IMR-90 (cell line): ENCODE measurements around the gene TUBGCP3. TPM values are rescaled to one million over a fixed set of nuclear protein-coding genes. Genes with fewer than 3 reads are reported as not detected.

ENCODE experiments used
- ATAC-seq: fragments of 200-7000 bp; cut with Tn5 transposase; 2 replicates; pipeline ENCODE4 v1.9.1; 2020; ENCODE audit warnings: low read depth, mild to moderate bottlenecking, moderate library complexity
- BruUV-seq: library from RNA; stranded (reverse); fragments of 400-500 nt; replicated peaks from 2 replicates; lab custom pipeline; 2021; lab: Mats Ljungman, UMichigan
- CTCF ChIA-PET: fragments of 300-600 bp; formaldehyde crosslinking; extraction: SDS; loops from one replicate; lab custom pipeline; 2021; ENCODE audit warnings: antibody characterized with exemption; lab: Yijun Ruan, JAX
- POLR2A ChIA-PET: fragments of 300-600 bp; sonication (Branson Sonifier 250); formaldehyde crosslinking; loops from one replicate; lab custom pipeline; 2022; ENCODE audit warnings: antibody characterized with exemption; ENCODE audit not compliant: unreplicated experiment; lab: Charles Lee
- DNase-seq: peaks from one replicate; pipeline ENCODE4 v3.0.0; 2013
- H2AFZ ChIP-seq: replicated peaks from 2 replicates; pipeline ENCODE3; 2013; ENCODE audit warnings: low read length, mild to moderate bottlenecking; ENCODE audit not compliant: poor library complexity
- H2AK5ac ChIP-seq: 2 replicates; pipeline ENCODE4 v1.6.1; 2013; ENCODE audit warnings: low read depth, low read length, inconsistent platforms
- H2AK9ac ChIP-seq: replicated peaks from 2 replicates; pipeline ENCODE3; 2013; ENCODE audit warnings: mild to moderate bottlenecking, low read depth, low read length, moderate library complexity; ENCODE audit not compliant: poor library complexity
- H2BK120ac ChIP-seq: 2 replicates; pipeline ENCODE4 v1.6.1; 2013; ENCODE audit warnings: low read depth, low read length, inconsistent platforms
- H2BK15ac ChIP-seq: 3 replicates; pipeline ENCODE4 v1.6.1; 2013; ENCODE audit warnings: low read depth, low read length, inconsistent platforms
- H2BK20ac ChIP-seq: 2 replicates; pipeline ENCODE4 v1.6.1; 2013; ENCODE audit warnings: low read depth, mild to moderate bottlenecking, inconsistent platforms, low read length, moderate library complexity
- H2BK5ac ChIP-seq: 2 replicates; pipeline ENCODE4 v1.6.1; 2013; ENCODE audit warnings: mild to moderate bottlenecking, low read depth, low read length, inconsistent platforms; ENCODE audit not compliant: poor library complexity, severe bottlenecking
- H3K14ac ChIP-seq: replicated peaks from 2 replicates; pipeline ENCODE4 v1.6.1; 2013; ENCODE audit warnings: low read depth, low read length, inconsistent platforms
- H3K18ac ChIP-seq: 2 replicates; pipeline ENCODE4 v1.6.1; 2013; ENCODE audit warnings: low read depth, low read length, control low read depth
- H3K23ac ChIP-seq: 2 replicates; pipeline ENCODE4 v1.6.1; 2013; ENCODE audit warnings: low read depth, low read length, inconsistent platforms
- H3K27ac ChIP-seq: 2 replicates; pipeline ENCODE4 v1.5.1; 2013; ENCODE audit warnings: mild to moderate bottlenecking, control low read depth, low read length; ENCODE audit not compliant: insufficient read depth
- H3K27me3 ChIP-seq: 2 replicates; pipeline ENCODE4 v1.6.1; 2013; ENCODE audit warnings: low read length; ENCODE audit not compliant: control insufficient read depth, insufficient read depth
- H3K36me3 ChIP-seq: 2 replicates; pipeline ENCODE4 v1.6.1; 2013; ENCODE audit warnings: low read length, mixed read lengths; ENCODE audit not compliant: control insufficient read depth, insufficient read depth
- H3K4ac ChIP-seq: 2 replicates; pipeline ENCODE4 v1.6.1; 2013; ENCODE audit warnings: low read depth, low read length, inconsistent platforms
- H3K4me1 ChIP-seq: 2 replicates; pipeline ENCODE4 v1.6.1; 2013; ENCODE audit warnings: low read length, mixed read lengths; ENCODE audit not compliant: control insufficient read depth, insufficient read depth
- H3K4me2 ChIP-seq: 2 replicates; pipeline ENCODE4 v1.6.1; 2013; ENCODE audit warnings: low read depth, mild to moderate bottlenecking, control low read depth, low read length, moderate library complexity
- H3K4me3 ChIP-seq: 2 replicates; pipeline ENCODE4 v1.5.1; 2013; ENCODE audit warnings: low read depth, mild to moderate bottlenecking, control low read depth, low read length, moderate library complexity; ENCODE audit not compliant: insufficient read depth
- H3K56ac ChIP-seq: 2 replicates; pipeline ENCODE4 v1.6.1; 2013; ENCODE audit warnings: low read length, inconsistent platforms; ENCODE audit not compliant: insufficient read depth; ENCODE audit errors: extremely low read depth
- H3K79me1 ChIP-seq, 2 experiments: 2 replicates each; pipeline ENCODE4 v1.6.1; 2013; ENCODE audit warnings: low read length in 2 of 2, inconsistent platforms in 1 of 2, low read depth in 1 of 2
- H3K9ac ChIP-seq: 2 replicates; pipeline ENCODE4 v1.6.1; 2013; ENCODE audit warnings: low read depth, low read length, control low read depth
- H3K9me1 ChIP-seq: 2 replicates; pipeline ENCODE4 v1.6.1; 2013; ENCODE audit warnings: low read length, inconsistent platforms; ENCODE audit not compliant: insufficient read depth
- H3K9me3 ChIP-seq: 2 replicates; pipeline ENCODE4 v1.6.1; 2013; ENCODE audit warnings: low read length; ENCODE audit not compliant: control insufficient read depth, insufficient read depth
- H4K20me1 ChIP-seq: 2 replicates; pipeline ENCODE4 v1.6.1; 2013; ENCODE audit warnings: low read length, inconsistent platforms; ENCODE audit not compliant: insufficient read depth
- H4K5ac ChIP-seq: 2 replicates; pipeline ENCODE4 v1.6.1; 2013; ENCODE audit warnings: mild to moderate bottlenecking, low read depth, low read length, control low read depth
- H4K8ac ChIP-seq, 2 experiments: 2 replicates each; pipeline ENCODE4 v1.6.1; 2013; ENCODE audit warnings: low read depth in 2 of 2, low read length in 2 of 2, control low read depth in 1 of 2, inconsistent platforms in 1 of 2
- H4K91ac ChIP-seq: 2 replicates; pipeline ENCODE4 v1.6.1; 2013; ENCODE audit warnings: low read depth, low read length, inconsistent platforms; ENCODE audit not compliant: insufficient read depth
- BHLHE40 ChIP-seq: fragments of 150-350 bp; IDR thresholded peaks from 2 replicates; pipeline ENCODE4 v1.6.1; 2016; ENCODE audit warnings: mild to moderate bottlenecking, low read depth, low read length
- CEBPB ChIP-seq: IDR thresholded peaks from 2 replicates; pipeline ENCODE4 v1.6.1; 2012; ENCODE audit warnings: low read depth, low read length, improper control_type of control experiment
- CHD1 ChIP-seq: IDR thresholded peaks from 2 replicates; pipeline ENCODE4 v1.6.1; 2012; ENCODE audit warnings: low read depth, low read length, improper control_type of control experiment
- FOS ChIP-seq: fragments of 150-350 bp; IDR thresholded peaks from 2 replicates; pipeline ENCODE4 v1.6.1; 2016; ENCODE audit warnings: low read depth, low read length
- MAFK ChIP-seq: IDR thresholded peaks from 2 replicates; pipeline ENCODE4 v1.6.1; 2012; ENCODE audit warnings: low read depth, low read length, improper control_type of control experiment
- MAZ ChIP-seq: IDR thresholded peaks from 2 replicates; pipeline ENCODE4 v1.6.1; 2012; ENCODE audit warnings: low read depth, mild to moderate bottlenecking, low read length, improper control_type of control experiment, moderate library complexity, borderline replicate concordance
- MXI1 ChIP-seq: IDR thresholded peaks from 2 replicates; pipeline ENCODE4 v1.6.1; 2012; ENCODE audit warnings: low read depth, mild to moderate bottlenecking, low read length, moderate library complexity, borderline replicate concordance
- NFE2L2 ChIP-seq: fragments of 150-350 bp; IDR thresholded peaks from 2 replicates; pipeline ENCODE4 v1.6.1; 2016; ENCODE audit warnings: low read depth, mild to moderate bottlenecking, low read length
- POLR2A ChIP-seq: IDR thresholded peaks from 2 replicates; pipeline ENCODE4 v1.6.1; 2012; ENCODE audit warnings: mild to moderate bottlenecking, low read depth, low read length
- RAD21 ChIP-seq: IDR thresholded peaks from 2 replicates; pipeline ENCODE4 v1.6.1; 2012; ENCODE audit warnings: low read length, improper control_type of control experiment
- RCOR1 ChIP-seq: IDR thresholded peaks from 2 replicates; pipeline ENCODE4 v1.6.1; 2012; ENCODE audit warnings: mild to moderate bottlenecking, low read length, improper control_type of control experiment; ENCODE audit not compliant: insufficient replicate concordance
- RFX5 ChIP-seq: IDR thresholded peaks from 2 replicates; pipeline ENCODE4 v1.8.0; 2012; ENCODE audit warnings: low read depth, mild to moderate bottlenecking, low read length, moderate library complexity
- SMC3 ChIP-seq: fragments of 150-350 bp; IDR thresholded peaks from 2 replicates; pipeline ENCODE4 v1.6.1; 2016; ENCODE audit warnings: low read depth, mild to moderate bottlenecking, antibody characterized with exemption, low read length, moderate library complexity
- WGBS, 2 experiments: methylation state at CpG; one replicate each; pipeline versions ENCODE4 v1.1.5 to v1.1.7; 2013; ENCODE audit warnings: missing lambda C conversion rate in 2 of 2; ENCODE audit not compliant: insufficient read length in 1 of 2; ENCODE audit errors: extremely low coverage in 2 of 2; 5-methylcytosine and 5-hydroxymethylcytosine counted together
- dilution Hi-C: fragments of 300-500 bp; cut with HindIII; formaldehyde crosslinking; loops from one replicate; pipeline ENCODE4 v1.14.3; 2018; ENCODE audit warnings: low sequenced_read_pairs; ENCODE audit not compliant: unreplicated experiment
- in situ Hi-C: fragments of 300-500 bp; cut with MboI; formaldehyde crosslinking; loops from 3 replicates; pipeline ENCODE4 v1.14.3; 2019; ENCODE audit warnings: low sequenced_read_pairs, inconsistent platforms, mixed read lengths
- intact Hi-C: fragments of 100-400 bp; cut with micrococcal nuclease; formaldehyde crosslinking; loops from 2 replicates; pipeline ENCODE4 v1.10.0; 2022
- polyA plus RNA-seq, 3 experiments: library from polyadenylated mRNA; depleted of rRNA; stranded (reverse); fragments of >200 nt; gene quantifications; 2 replicates each; pipeline ENCODE4 v1.2.3, GENCODE V29; 2012; ENCODE audit warnings: low replicate concordance in 1 of 3
- total RNA-seq: library from RNA; depleted of rRNA; stranded (reverse); fragments of >200 nt; gene quantifications from 2 replicates; pipeline ENCODE4 v1.2.3, GENCODE V29; 2012
- TF ChIP-seq, protein P1 (sequence below): conservative IDR thresholded peaks from 2 replicates; pipeline ENCODE4 v1.5.1; 2012; ENCODE audit warnings: mild to moderate bottlenecking, low read depth, low read length, improper control_type of control experiment
- TF ChIP-seq, protein P2 (sequence below): fragments of 150-350 bp; IDR thresholded peaks from 2 replicates; pipeline ENCODE4 v1.6.1; 2017; ENCODE audit warnings: mild to moderate bottlenecking, antibody characterized with exemption, low read length, low read depth
- TF ChIP-seq, protein P3 (sequence below): fragments of 150-350 bp; IDR thresholded peaks from 2 replicates; pipeline ENCODE4 v1.6.1; 2016; ENCODE audit warnings: low read depth, mild to moderate bottlenecking, low read length, moderate library complexity, borderline replicate concordance

Gene TUBGCP3
- total and polyA plus RNA-seq, 2 of the 4 experiments (the other 2 are of a cell fraction) = 16.0 to 17.8 TPM

DNA sequence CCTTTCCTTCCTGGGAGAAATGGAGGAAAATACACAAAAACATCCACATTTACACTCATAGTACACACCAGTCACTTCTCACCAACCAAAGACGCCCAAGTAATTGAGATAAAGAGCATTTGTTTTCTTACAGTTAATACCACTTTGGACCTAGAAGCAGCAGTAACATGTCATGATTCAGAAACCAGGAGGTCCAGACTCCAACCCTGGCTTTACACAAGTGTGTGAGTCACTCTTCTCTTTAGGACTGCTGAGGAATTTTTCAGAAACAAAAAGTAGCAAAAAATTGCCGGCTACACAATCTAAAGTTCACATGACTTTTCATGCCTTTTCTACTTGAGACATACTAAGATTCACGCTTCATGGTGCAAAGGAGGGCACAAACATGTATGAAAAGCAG is 42.1 kb downstream of the TUBGCP3 start:
- Histone ChIP-seq H3K4me2 (peak overlapping the region; percentile 69), H4K5ac (no peak overlapping the region), H2BK5ac (peak overlapping the region; percentile 21), H3K79me1 (peaks cover 9 to 11% of the 10 kb centered on the region in 2 experiments; a peak in 2 of 4 replicates), H3K27me3 (no peaks in the 10 kb centered on the region), H3K18ac (0 out of 2 replicates have a peak overlapping the region, but pooled peaks have one; percentile 6), H3K36me3 (peaks cover 16% of the 10 kb centered on the region), H3K9me1 (0 out of 2 replicates have a peak, but pooled peaks cover 8% of the 10 kb centered on the region), H2BK120ac (no peak overlapping the region), H2AK5ac (no peak overlapping the region; the same call in 1 of the 2 replicates), H2AFZ (no peak overlapping the region), H4K20me1 (no peaks in the 10 kb centered on the region), H2BK20ac (no peak overlapping the region), H3K9me3 (no peaks in the 10 kb centered on the region), H3K23ac (no peak overlapping the region), H3K27ac (peak overlapping the region; percentile 58; the same call in 1 of the 2 replicates), H4K8ac (no peak overlapping the region), H4K91ac (no peak overlapping the region), H3K4ac (0 out of 2 replicates have a peak overlapping the region, but pooled peaks have one; percentile 27), H2AK9ac (no peak overlapping the region), H3K4me1 (peaks cover 7% of the 10 kb centered on the region), H3K14ac (peak overlapping the region; percentile 17), H3K9ac (no peak overlapping the region), H3K4me3 (no peak overlapping the region), H2BK15ac (no peak overlapping the region), H3K56ac (no peak overlapping the region)
- peak; percentile 99 for ATAC-seq
- TF ChIP-seq MAFK (no peak), FOS (peak; percentile 80; the same call in 1 of the 2 replicates), RCOR1 (no peak), MXI1 (no peak), POLR2A (no peak), RAD21 (0 out of 2 replicates have a peak, but pooled peaks have one; percentile 14), NFE2L2 (no peak), BHLHE40 (peak; percentile 15; the same call in 1 of the 2 replicates), CHD1 (no peak), RFX5 (no peak), SMC3 (no peak), MAZ (no peak), CEBPB (peak; percentile 48; the same call in 1 of the 2 replicates)
- TF ChIP-seq, protein P1, sequence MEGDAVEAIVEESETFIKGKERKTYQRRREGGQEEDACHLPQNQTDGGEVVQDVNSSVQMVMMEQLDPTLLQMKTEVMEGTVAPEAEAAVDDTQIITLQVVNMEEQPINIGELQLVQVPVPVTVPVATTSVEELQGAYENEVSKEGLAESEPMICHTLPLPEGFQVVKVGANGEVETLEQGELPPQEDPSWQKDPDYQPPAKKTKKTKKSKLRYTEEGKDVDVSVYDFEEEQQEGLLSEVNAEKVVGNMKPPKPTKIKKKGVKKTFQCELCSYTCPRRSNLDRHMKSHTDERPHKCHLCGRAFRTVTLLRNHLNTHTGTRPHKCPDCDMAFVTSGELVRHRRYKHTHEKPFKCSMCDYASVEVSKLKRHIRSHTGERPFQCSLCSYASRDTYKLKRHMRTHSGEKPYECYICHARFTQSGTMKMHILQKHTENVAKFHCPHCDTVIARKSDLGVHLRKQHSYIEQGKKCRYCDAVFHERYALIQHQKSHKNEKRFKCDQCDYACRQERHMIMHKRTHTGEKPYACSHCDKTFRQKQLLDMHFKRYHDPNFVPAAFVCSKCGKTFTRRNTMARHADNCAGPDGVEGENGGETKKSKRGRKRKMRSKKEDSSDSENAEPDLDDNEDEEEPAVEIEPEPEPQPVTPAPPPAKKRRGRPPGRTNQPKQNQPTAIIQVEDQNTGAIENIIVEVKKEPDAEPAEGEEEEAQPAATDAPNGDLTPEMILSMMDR = no peak
- TF ChIP-seq, protein P2, sequence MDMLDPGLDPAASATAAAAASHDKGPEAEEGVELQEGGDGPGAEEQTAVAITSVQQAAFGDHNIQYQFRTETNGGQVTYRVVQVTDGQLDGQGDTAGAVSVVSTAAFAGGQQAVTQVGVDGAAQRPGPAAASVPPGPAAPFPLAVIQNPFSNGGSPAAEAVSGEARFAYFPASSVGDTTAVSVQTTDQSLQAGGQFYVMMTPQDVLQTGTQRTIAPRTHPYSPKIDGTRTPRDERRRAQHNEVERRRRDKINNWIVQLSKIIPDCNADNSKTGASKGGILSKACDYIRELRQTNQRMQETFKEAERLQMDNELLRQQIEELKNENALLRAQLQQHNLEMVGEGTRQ = no peak
- TF ChIP-seq, protein P3, sequence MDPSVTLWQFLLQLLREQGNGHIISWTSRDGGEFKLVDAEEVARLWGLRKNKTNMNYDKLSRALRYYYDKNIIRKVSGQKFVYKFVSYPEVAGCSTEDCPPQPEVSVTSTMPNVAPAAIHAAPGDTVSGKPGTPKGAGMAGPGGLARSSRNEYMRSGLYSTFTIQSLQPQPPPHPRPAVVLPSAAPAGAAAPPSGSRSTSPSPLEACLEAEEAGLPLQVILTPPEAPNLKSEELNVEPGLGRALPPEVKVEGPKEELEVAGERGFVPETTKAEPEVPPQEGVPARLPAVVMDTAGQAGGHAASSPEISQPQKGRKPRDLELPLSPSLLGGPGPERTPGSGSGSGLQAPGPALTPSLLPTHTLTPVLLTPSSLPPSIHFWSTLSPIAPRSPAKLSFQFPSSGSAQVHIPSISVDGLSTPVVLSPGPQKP = no peak
- intact Hi-C loops = no loop called here
- peak; percentile 92 for DNase-seq
- dilution Hi-C loops = no loop called here
- POLR2A ChIA-PET = no interaction called here
- CTCF ChIA-PET = no interaction called here
- WGBS, 2 experiments = no CpG with 5 or more reads among the region's 3 CpGs
- no TSS peak for BruUV-seq
- in situ Hi-C loops = no loop called here
